NT2/D1 (cell line): ENCODE data around the gene ROPN1B.
"Not testable (repeated sequence)": the region's sequence is repeated elsewhere in the genome, so short reads cannot be mapped to it uniquely, and the experiment has no call there.

Experiments
- DNase-seq: peaks from one replicate; pipeline ENCODE4 v3.0.0-alpha.2; 2011; ENCODE audit warnings: low read depth, low spot score
- H3K27me3 ChIP-seq: 2 replicates; pipeline ENCODE4 v1.6.0; 2011; ENCODE audit warnings: mild to moderate bottlenecking; ENCODE audit not compliant: insufficient read length, insufficient read depth
- H3K36me3 ChIP-seq: 2 replicates; pipeline ENCODE4 v1.6.1; 2011; ENCODE audit warnings: mild to moderate bottlenecking, low read length, mixed read lengths; ENCODE audit not compliant: insufficient read depth, insufficient read length
- H3K4me1 ChIP-seq: 2 replicates; pipeline ENCODE4 v1.5.1; 2011; ENCODE audit not compliant: insufficient read depth, insufficient read length
- H3K4me3 ChIP-seq: 2 replicates; pipeline ENCODE4 v1.5.1; 2011; ENCODE audit warnings: low read depth; ENCODE audit not compliant: insufficient read length
- H3K9ac ChIP-seq: 2 replicates; pipeline ENCODE4 v1.6.0; 2011; ENCODE audit warnings: low read depth; ENCODE audit not compliant: insufficient read length
- H3K9me3 ChIP-seq: 2 replicates; pipeline ENCODE4 v1.5.1; 2011; ENCODE audit warnings: mild to moderate bottlenecking, low read length; ENCODE audit not compliant: insufficient read depth

ROPN1B gene

DNA sequence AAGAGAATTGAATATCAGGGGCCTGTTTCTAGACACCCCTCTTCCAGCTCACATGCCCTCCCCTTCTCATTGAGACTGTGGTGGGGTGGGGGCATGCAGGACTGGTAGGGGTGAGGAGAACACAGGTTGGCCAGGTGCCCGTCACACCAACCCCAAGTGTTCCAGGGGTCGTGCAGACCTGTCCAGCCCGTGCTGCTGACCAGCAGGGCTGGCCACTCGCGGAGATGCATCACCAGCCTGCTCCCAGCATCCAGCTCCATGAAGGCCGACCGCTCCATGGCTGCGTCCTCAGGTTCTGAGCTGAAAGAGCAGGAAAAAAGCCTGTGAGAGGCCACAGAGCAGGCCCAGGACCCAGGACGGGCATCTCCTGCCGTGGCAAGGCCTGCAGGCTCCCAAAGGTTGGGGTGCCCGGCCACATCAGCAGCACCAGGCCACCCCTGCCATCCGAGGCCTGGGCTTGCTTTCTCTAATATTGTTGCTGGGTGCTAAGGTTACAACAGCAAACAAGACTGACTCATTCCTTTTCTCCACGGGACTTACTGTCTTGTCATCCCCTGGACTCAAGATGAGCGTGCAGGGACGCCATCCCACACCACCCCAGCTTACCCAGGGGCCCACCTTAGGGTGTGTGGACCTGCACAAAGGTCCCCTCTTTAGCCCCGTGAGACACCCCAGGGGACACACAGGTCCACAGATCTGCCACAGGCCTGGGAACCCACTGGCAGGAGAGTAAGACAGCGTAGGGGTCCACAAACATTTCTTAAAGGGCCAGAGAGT lies 35.4 kb upstream of the ROPN1B start:
- not testable (repeated sequence) for H3K36me3 ChIP-seq, H3K27me3 ChIP-seq, H3K9ac ChIP-seq, H3K4me1 ChIP-seq, H3K4me3 ChIP-seq, H3K9me3 ChIP-seq, DNase-seq

DNA sequence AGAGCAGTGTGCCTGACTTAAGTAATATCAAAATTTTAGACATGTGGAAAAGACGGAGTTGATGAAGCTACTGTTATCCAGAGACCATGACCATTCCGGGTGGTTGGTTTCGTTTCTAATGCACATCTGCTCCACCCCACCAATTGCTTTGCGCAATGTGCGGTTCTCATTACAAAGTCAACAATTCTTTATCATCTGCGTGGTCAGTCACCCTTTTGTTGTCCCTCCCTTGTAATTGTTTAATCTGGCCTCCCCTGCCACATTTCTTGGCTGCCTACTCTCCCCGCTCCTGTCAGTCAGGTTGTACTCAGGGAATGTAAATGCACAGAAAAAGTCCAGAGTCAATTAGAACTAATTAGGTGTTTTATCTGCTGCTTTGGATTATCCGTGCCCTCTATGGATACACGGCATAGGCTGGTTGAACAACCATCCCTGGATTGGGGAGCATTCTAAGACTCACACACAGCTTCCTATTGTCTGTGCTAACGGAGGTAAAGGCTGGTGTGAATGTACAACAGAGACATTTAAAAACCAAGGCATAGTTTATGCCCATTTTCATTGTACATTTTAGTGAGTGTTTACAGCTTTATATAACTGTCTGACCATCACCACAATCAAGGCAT lies 33.6 kb upstream of the ROPN1B start:
- H3K9ac ChIP-seq, H3K4me3 ChIP-seq, H3K27me3 ChIP-seq, DNase-seq, H3K36me3 ChIP-seq, H3K4me1 ChIP-seq, H3K9me3 ChIP-seq: not testable (repeated sequence)

DNA sequence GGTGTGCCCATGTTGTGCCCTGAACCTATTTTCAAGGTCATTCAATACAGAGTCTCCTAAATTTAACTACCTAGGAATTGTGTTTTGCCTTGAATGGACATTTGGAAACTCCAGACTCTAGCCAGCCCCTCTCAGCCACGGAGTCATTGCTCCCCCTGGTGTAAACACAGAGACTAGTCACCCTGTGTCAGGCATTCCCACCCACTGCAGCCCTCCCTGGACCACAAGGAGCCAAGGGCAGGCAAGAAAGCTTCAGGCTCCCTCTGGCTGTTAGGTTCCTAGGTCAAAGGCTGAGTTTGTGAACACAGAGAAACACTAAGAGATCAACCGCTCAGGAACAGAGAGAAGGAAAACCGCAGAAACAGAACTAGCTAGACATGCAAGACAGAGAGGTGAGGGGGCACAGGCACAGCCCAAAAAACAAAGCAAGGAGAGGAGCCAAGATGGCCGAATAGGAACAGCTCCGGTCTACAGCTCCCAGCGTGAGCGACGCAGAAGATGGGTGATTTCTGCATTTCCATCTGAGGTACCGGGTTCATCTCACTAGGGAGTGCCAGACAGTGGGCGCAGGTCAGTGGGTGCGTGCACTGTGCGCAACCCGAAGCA lies 32.7 kb upstream of the ROPN1B start:
- peak; percentile 32 for DNase-seq
- H3K27me3 ChIP-seq, H3K9ac ChIP-seq, H3K9me3 ChIP-seq, H3K4me1 ChIP-seq, H3K36me3 ChIP-seq: not testable (repeated sequence)
- peak overlapping the region; percentile 2 for H3K4me3 ChIP-seq

DNA sequence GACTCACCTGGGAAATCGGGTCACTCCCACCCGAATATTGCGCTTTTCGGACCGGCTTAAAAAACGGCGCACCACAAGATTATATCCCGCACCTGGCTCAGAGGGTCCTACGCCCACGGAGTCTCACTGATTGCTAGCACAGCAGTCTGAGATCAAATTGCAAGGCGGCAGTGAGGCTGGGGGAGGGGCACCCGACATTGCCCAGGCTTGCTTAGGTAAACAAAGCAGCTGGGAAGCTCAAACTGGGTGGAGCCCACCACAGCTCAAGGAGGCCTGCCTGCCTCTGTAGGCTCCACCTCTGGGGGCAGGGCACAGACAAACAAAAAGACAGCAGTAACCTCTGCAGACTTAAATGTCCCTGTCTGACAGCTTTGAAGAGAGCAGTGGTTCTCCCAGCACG lies 32.1 kb upstream of the ROPN1B start:
- H3K27me3 ChIP-seq, H3K4me3 ChIP-seq, H3K4me1 ChIP-seq, DNase-seq, H3K36me3 ChIP-seq, H3K9me3 ChIP-seq, H3K9ac ChIP-seq: not testable (repeated sequence)

DNA sequence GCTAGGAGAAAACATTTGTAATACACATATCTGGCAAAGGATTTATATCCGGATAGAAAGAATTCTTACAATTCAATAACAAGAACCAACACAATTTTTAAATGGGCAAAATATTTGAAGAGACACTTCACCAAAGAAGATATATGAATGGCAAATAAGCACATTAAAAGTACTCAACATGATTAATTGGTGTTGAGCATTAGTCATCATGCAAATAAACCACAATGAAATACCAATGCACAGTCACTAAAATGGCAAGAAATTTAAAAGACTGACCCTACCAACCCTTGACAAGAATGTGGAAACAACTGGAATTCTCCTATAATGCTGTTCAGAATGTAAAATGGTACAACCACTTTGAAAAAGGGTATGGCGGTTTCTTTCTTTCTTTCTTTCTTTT lies 21.2 kb upstream of the ROPN1B start:
- H3K9ac ChIP-seq, H3K36me3 ChIP-seq, H3K27me3 ChIP-seq, DNase-seq, H3K9me3 ChIP-seq, H3K4me3 ChIP-seq, H3K4me1 ChIP-seq: not testable (repeated sequence)

DNA sequence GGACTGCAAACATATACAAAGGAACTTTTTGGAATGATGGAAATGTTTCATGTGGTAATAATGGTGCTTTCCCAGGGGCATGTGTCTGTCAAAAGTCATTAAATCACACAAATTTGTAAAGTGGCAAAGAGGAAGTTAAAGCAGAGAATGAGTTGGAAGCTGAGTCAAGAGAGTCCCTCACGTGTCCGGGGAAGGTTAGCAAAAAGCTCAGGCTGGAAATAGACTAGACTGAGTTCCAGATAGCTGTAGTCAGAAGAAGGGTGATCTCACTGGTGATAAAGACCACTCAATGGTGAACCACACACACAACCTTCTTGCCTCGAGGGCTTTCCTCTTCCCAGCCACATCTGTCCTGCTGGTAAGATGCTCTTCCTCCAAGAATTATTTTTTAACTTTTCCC lies 20.1 kb upstream of the ROPN1B start:
- not testable (repeated sequence) for H3K36me3 ChIP-seq, H3K4me3 ChIP-seq, H3K9ac ChIP-seq, H3K4me1 ChIP-seq, H3K27me3 ChIP-seq, DNase-seq, H3K9me3 ChIP-seq

DNA sequence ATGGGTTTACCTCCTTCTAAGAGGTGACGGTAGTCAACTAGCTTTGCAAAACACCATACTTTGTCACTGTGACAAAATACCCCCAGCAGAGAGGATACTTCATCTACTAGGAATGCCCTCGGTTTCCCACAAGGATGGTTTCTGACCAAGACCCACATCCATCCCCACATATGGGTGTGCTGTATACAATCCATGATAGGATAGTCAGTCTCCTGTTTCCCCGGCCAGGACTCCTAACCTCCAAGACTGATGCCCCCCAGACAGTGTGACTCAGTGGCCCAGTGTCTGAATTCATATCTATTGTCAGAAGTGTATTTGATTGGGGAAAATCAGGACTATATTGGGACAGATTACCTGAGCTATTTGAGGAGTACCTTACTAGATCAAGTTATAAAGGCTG lies 17.8 kb upstream of the ROPN1B start:
- not testable (repeated sequence) for H3K9ac ChIP-seq, H3K27me3 ChIP-seq, DNase-seq, H3K36me3 ChIP-seq, H3K4me3 ChIP-seq, H3K9me3 ChIP-seq, H3K4me1 ChIP-seq

DNA sequence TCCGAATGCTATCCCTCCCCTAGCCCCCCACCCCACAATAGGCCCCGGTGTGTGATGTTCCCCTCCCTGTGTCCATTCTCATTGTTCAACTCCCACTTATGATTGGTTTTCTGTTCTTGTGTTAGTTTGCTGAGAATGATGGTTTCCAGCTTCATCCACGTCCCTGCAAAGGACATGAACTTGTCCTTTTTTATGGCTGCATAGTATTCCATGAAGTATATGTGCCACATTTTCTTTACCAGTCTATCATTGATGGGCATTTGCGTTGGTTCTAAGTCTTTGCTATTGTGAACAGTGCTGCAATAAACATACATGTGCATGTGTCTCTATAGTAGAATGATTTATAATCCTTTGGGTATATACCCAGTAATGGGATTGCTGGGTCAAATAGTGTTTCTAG lies 12.0 kb upstream of the ROPN1B start:
- H3K9ac ChIP-seq, H3K4me3 ChIP-seq, H3K36me3 ChIP-seq, H3K4me1 ChIP-seq, H3K27me3 ChIP-seq, H3K9me3 ChIP-seq, DNase-seq: not testable (repeated sequence)
